Stimulated activated CD4-positive, alpha-beta T cell treated with anti-CD3 and anti-CD28 coated beads, Interleukin-15, amount 100 ng/mL, for 1 hour (primary cell): ENCODE results near the gene PRPF31.
"Not testable (repeated sequence)": the region's sequence is repeated elsewhere in the genome, so short reads cannot be mapped to it uniquely, and the experiment has no call there.

ENCODE experiments used
- DNase-seq, 2 donors: peaks; one replicate each; pipeline ENCODE4 v3.0.0-alpha.2; 2020; ENCODE audit warnings: low read depth in 1 of 2, low spot score in 1 of 2

PRPF31 gene, protein sequence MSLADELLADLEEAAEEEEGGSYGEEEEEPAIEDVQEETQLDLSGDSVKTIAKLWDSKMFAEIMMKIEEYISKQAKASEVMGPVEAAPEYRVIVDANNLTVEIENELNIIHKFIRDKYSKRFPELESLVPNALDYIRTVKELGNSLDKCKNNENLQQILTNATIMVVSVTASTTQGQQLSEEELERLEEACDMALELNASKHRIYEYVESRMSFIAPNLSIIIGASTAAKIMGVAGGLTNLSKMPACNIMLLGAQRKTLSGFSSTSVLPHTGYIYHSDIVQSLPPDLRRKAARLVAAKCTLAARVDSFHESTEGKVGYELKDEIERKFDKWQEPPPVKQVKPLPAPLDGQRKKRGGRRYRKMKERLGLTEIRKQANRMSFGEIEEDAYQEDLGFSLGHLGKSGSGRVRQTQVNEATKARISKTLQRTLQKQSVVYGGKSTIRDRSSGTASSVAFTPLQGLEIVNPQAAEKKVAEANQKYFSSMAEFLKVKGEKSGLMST

DNA sequence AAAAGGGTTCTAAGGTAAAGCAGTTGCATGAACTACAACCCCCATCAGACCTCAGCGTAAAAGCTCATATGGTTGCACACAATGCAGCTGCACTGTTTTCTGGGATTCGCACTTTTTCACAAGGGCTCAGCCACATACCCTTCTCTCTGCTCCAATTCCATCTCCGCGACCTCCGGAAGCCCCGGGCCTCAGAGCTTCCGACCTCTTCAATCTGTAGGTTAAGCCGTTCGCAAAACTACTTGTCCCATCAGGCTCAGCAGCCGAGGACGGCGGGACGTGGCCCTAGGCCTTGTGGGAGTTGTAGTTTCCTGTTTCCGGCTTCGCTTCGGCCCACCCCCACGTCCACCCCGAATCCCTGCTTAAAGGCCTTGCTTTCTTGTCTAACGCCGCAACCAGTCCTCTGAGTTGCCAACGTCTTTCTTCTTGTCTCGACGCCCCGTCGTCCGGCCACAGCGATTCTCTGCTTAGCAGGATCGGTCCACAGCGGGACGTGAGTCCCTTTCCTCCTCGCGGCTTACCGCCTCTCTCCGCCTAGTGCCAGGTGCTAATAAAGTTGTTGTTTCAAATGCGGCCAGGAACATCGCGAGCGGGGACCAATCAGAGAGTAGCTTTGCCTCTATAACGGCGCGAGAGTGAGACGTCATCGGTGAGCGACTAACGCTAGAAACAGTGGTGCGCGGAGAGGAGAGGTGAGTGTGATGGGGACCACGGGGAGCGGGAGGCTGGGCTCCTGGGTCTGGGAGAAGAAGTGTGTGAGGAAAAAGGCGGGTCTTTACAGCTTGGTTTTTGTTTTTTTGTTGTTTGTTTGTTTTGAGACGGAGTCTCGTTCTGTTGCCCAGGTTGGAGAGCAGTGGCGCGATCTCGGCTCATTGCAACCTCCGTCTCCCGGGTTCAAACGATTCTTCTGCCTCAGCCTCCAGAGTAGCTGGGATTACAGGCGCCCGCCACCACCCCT is at the start of gene PRPF31, which contains the start of gene TFPT:
Gene PRPF31 (plus strand): TSS at position 646 of the 955 bp plus-strand sequence. CDS start 2,525 bp downstream, outside the sequence.
Gene TFPT (minus strand): TSS at position 549 of the 955 bp plus-strand sequence. CDS start 388 bp downstream, at position 161.
- DNase-seq, result peak; percentile 84 to 86

DNA sequence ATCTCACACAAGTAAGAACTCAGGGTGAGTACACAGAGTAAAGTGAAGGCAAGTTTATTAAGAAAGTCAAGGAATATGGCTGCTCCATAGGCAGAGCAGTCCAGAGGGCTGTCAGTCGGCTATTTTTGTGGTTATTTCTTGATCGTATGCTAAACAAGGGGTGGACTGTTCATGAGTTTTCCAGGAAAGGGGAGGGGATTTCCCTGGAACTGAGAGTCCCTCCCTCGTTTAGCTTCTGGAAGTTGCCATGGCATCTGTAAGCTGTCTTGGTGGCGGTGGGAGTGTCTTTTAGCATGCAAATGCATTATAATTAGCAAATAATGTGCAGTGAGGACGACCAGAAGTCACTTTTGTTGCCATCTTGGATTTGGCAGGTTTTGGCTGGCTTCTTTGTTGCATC is 46.1 kb upstream of the PRPF31 start:
- DNase-seq, result no peak

DNA sequence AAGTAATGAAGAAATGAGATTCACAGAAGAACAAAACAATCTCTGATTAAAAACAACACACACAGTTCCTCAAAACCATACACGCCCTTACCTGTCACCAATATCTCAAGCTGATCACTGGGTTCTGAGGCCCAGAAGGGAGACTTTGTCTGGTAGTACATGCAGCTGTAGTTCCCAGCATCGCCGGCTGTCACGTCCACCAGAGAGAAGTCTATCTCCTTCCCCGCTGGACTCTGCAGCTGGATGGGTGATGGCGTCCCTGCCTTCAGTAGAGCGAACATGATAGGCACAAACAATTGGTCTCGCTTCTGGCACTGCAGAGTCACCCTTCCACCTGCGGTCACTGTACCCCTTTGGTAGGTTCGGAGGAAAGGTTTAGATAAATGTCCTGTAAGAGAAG is 41.7 kb upstream of the PRPF31 start:
- DNase-seq, result no peak

DNA sequence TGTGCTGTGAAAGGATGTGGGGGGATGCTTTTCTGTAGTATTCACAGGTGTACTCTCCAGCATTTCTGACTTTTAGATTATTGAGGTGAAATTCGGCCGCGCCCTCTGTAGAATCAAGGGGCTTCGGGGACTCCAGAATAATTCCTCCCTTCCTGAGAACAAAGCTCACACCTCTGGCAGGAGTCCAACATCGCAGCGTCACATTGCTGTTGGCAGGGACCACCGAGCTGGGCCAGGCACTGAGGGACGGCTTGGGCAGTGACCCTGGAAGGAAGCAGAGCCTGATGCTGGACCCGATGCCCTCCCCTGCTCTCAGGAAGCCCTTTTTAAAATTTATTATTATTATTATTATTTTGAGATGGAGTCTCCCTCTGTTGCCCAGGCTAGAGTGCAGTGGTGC is 40.7 kb upstream of the PRPF31 start:
- no peak for DNase-seq

DNA sequence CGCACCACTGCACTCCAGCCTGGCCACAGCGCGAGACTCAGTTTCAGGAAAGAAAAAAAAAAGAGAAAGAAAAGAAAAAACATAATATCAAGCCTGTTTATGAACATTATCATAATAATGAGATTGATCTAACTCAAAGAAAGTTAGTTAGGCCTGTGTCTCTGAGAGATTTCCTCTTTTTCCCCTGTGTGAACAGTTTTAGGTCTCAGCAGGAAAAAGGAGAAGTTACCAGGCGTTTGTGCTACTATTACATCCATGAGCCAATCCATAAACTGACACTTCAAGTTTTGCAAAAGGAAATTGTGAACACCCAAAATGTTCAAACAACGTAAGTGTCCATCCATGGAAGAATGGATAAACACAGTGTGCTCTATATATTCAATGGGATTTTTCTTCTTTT is 38.2 kb upstream of the PRPF31 start:
- no peak for DNase-seq

DNA sequence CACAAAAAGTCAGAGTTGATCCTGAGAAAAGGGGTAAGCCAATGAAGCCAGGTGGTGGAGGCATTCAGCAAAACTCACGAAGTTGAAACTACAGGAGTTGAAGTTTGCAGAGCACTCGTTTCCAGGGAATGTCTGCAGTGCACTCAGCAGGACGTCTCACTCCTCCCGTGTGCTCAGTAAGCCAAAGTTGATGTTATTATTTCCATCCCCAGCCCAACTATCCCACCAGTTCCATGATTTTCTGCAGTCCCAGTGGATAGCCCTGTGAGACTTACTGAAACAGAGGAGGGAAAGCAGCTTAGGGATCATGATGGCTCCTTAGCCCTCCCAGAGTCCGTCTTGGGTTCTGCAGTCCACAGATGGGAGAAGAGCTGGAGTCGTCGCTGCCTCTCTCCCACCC is 34.5 kb upstream of the PRPF31 start, which contains the start of gene TARM1:
Gene TARM1 (minus strand): TSS at position 334 of the 400 bp plus-strand sequence. CDS start 25 bp downstream, at position 309.
- DNase-seq, result no peak

DNA sequence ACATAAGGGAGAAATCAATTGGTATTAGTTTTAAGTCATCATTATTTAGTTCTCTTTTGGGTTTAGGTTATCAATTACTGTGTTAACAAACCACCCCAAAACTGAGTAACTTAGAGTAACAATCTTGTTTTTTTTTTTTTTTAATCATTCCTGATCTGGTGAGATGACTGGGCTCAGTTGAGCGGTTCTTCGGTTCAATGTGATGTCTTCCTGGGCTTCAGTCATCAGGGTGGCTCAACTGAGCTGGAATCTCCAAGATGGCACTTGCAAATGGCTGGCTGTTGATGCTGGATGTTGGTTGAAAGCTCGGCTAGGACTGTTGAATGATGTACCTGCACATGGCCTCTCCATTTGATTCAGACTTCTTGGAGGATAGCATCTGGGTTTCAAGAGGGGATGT is 31.1 kb upstream of the PRPF31 start:
- DNase-seq, result no peak

DNA sequence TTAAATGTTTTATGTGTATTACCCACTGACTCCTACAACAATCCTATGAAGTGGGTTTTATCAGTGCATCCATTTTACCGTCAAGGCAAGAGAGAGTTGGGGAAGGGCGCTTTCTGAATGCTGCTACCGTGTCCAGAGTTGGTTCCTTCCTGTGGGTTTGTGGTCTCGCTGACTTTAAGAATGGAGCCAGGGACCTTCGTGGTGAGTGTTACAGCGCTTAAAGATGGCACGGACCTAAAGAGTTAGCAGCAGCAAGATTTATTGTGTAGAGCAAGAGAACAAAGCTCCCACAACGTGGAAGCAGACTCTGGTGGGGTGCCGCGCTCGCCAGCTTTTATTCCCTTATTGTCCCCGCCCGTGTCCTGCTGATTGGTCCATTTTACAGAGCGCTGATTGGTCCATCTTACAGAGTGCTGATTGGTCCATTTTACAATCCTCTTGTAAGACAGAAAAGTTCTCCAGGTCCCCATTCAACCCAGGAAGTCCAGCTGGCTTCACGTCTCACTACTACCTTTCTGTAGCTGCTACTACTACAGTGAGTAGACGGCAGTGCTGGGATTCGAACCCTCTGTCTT is 21.0 kb upstream of the PRPF31 start:
- DNase-seq, result no peak

DNA sequence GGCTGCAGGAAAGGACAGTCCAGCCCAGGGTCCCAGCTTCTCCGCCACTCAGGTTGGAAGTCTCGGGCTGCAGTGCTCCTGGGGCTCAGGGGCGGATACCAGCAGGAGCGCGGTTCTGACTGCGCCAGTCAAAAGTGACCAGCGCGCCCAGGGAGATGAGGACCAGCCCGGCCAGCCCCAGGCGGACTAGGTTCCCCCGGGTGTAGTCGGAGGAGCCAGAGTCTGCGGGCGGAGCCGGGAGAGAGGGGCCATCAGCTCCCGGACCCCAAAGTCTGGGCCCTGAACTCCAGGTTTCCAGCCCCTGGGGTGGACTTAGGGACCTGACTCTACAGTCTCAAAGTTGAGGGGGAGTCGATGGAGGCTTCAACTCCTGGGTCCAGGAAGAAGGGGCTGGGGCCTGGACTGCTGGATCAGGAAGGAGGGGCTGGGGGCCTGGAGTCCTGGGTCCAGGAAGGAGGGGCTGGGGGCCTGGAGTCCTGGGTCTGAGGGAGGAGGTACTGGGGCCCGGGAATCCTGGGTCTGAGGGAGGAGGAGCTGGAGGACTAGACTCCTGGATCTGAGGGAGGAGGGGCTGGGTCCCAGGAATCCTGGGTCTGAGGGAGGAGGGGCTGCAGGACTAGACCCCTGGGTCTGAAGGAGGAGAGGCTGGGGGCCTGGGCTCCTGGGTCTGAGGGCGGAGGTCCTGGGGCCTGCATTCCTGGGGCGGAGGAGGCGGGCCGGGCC is 20.3 kb upstream of the PRPF31 start:
- no peak for DNase-seq

DNA sequence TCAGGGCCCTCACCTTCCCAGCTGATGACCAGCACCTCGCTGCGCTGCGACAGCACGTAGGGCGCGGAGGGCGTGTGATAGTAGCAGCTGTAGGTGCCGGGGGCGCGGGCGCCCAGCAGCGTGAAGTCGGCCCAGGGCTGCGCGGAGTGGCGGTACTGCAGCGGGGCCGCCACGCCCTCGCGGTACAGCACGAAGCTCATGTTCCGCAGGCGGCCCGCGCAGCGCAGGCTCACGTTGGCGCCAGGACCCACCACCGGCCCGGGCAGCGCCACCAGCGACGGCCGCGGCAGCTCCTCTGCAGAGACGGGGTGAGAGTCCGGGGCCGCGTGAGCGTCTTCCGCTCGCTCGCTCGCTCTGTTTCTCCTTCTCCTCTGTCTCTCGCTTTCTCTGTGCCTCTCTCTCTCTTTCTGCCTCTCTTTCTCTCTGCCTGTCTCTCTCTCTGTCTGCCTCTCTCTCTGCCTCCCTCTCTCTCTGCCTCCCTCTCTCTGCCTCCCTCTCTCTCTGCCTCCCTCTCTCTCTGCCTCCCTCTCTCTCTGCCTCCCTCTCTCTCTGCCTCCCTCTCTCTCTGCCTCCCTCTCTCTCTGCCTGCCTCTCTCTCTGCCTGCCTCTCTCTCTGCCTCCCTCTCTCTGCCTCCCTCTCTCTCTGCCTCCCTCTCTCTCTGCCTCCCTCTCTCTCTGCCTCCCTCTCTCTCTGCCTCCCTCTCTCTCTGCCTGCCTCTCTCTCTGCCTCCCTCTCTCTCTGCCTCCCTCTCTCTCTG is 19.5 kb upstream of the PRPF31 start:
- DNase-seq, result peak; percentile 12 to 35

DNA sequence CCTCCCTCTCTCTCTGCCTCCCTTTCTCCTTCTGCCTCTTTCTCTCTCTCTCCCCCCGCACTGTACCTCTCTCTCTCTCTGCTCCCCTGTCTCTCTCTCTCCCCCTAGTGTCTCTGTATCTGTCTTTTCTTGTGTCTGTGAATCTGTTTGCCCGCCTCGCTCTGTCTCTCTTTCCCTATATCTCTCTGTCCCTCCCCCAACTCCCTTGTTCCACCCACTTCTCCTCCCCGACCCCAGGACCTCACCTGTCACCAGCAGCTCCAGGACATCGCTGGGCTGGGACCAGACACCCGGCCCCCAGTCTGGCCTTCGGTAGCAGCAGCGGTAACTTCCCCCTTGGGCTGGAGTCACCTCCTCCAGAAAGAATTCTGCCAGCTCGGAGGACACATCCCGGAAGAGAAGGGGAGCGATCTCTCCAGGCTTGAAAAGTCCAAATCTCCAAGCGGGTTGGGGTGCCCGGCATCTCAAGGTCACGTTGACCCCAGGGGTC is 18.9 kb upstream of the PRPF31 start:
- DNase-seq, result no peak

DNA sequence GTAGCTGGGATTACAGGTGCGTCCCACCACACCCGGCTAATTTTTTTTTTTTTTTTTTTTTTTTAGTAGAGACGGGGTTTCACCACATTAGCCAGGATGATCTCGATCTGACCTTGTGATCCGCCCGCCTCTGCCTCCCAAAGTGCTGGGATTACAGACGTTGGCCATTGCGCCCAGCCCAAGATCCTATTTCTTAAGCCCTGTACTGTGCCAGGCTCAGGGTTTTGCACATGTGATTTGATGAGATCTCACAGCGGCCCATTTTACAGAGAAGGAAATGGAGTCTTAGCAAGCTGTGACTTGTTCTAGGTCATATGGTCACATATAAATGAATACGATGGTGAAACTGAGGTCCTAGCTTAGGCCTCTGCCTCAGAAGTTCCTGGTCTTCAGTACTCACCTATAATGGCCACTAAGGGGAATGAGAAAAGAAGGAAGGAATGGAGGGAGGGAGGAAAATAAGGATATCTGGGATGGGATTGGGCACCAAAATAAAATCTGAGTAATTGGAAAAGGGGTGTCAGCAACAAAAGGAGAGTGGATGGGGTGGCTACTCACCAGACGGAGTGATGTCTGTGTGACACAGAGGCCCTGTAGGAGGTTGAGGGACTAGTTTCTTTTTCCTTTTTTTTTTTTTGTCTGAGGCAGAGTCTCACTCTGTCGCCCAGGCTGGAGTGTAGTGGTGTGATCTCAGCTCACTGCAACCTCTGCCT is 16.2 kb upstream of the PRPF31 start:
- no peak for DNase-seq

DNA sequence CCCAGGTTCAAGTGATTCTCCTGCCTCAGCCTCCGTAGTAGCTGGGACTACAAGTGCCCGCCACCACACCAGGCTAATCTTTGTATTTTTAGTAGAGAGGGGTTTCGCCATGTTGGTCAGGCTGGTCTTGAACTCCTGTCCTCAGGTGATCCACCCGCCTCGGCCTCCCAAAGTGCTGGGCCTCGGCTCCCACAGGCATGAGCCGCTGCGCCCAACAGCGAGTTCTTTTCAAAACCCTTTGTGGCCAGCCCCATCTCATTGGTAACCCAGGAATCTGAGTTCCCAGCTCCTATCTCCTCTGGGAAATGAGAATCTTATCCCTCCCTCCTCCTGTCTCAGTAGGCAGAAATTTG is 15.7 kb upstream of the PRPF31 start:
- not testable (repeated sequence) for DNase-seq

DNA sequence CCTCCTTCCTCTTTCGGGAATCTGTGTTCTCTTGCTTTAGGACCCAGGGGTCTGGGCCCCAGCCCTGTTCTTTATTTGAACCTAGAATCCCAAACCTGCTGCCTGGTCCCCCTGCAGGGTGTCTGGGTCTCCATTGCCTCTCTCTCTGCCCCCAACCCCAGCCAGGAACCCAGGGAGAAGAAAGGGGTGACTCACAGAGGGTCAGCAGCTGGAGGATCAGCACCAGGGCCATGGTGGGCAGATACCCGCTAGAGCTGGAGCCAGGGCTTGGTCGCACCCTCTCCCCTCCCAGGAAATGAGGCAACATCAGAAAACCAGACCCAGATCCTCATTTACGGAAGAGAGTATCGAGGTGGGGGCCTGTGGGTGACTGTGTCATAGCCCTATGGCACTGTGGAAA is 15.0 kb upstream of the PRPF31 start, which contains the start of gene OSCAR:
Gene OSCAR (minus strand): TSS at position 243 of the 400 bp plus-strand sequence. CDS start 11 bp downstream, at position 232.
- DNase-seq, result no peak

DNA sequence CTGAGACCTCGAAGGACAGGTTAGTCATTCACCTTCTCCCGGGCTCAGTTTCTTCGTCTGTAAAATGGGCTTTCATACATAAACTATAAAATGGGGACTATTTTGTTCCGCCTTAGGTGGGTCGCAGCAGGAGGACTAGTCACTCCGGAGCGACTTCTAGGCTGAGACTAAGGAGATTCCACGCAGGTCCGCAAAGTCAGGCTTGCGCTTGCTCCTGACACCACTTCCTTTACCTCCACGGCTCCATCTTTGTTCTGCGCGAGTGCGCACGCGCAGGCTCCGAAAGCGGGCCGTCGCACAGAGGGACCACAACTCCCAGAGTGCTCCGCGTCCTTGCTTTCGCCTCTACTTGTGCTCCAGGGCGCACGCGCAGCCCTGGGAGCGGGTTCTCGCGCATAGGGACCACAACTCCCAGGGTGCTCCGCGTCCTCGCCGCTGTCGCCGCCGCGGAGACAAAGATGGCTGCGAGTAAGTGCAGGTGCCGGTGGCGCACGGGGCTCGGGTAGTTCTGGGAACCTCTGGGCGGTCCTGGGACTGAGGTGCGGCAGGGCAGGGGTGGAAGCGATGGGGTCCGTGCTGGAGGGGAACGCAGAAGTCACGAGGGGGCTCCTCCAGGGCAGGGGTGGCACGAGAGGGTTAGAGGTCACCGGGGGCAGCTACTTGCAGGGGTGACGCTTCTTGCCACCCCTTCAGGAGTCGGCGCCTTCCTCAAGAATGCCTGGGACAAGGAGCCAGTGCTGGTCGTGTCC is 13.0 kb upstream of the PRPF31 start, which contains the start of gene NDUFA3:
Gene NDUFA3 (plus strand): TSS at position 435 of the 749 bp plus-strand sequence. CDS start 24 bp downstream, at position 459.
- peak; percentile 94 to 95 for DNase-seq

DNA sequence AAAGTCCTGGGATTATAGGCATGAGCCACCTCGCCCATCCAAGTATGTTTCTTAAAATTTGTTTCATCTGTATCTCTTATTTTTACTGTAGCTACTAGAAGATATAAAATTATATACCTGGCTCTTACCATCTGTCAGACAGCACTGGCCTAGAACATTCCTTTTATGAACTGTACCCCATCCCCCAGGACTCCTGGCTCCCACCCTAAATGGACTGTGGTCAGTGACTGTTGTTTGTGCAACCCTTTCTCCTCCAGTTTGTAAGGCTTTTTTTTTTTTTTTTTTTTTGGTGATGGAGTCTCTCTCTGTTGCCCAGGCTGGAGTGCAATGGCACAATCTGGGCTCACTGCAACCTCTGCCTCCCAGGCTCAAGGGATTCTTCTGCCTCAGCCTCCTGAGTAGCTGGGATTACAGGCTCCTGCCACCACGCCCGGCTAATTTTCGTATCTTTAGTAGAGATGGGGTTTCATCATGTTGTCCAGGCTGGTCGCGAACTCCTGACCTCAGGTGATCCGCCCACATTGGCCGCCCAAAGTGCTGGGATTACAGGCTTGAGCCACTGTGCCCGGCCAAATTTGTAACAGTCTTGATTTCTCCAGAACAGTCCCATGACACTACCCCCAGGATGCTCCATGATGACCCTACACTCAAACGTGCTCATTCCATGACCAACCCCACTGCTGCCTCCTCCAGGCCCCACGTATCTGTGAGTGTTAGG is 10.4 kb upstream of the PRPF31 start:
- no peak for DNase-seq

DNA sequence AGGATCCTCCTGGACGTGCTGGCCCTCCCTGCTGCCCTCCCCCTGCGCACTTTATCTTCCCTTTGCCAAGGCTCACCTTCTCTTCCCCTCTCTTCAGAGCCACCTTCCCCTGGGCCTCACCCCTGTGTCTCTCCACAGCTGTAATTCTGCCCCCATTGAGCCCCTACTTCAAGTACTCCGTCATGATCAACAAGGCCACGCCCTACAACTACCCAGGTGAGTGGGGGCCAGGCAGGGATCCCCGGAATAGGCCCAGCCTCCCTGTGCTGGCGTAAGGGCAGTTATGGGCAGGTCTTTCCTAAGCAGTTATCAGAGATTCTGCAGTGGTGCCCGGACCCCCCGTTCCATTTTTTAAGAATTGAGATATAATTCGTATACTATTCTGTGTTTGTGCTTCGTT is 9.8 kb upstream of the PRPF31 start:
- no peak for DNase-seq
